A549 (cell line): ENCODE data around the gene IDUA.

Experiments used
- CTCF ChIP-seq: fragments of >200 bp; sonication (Bioruptor Twin); formaldehyde crosslinking; IDR thresholded peaks from 3 replicates; pipeline ENCODE4 v1.5.1; 2016
- EP300 ChIP-seq, 2 experiments: fragments of >200 bp; sonication (Bioruptor Twin); formaldehyde crosslinking; IDR thresholded peaks; 2 replicates in 1 of 2; 3 replicates in 1 of 2; pipeline ENCODE4 v1.6.1; 2016 to 2017
- PBX3 ChIP-seq: IDR thresholded peaks from 2 replicates; pipeline ENCODE4 v1.6.1; 2012
- POLR2A ChIP-seq: IDR thresholded peaks from 2 replicates; pipeline ENCODE4 v1.6.1; 2012; ENCODE audit warnings: mild to moderate bottlenecking, low read length
- RFX5 ChIP-seq: fragments of 450-650 bp; IDR thresholded peaks from 2 replicates; pipeline ENCODE4 v1.7.1; 2014; ENCODE audit warnings: antibody characterized with exemption, mild to moderate bottlenecking, moderate library complexity
- SREBF2 ChIP-seq: fragments of 450-650 bp; IDR thresholded peaks from 2 replicates; pipeline ENCODE4 v1.6.1; 2014; ENCODE audit warnings: mild to moderate bottlenecking, moderate library complexity
- USF2 ChIP-seq: fragments of 450-650 bp; IDR thresholded peaks from 2 replicates; pipeline ENCODE4 v1.6.1; 2014; ENCODE audit warnings: antibody characterized with exemption

- TF ChIP-seq EP300 (IDR thresholded peaks at IDR 0.05) = no peak
- no peak for TF ChIP-seq POLR2A
- no peak for TF ChIP-seq CTCF
- TF ChIP-seq SREBF2 = no peak
- no peak for TF ChIP-seq PBX3
- no peak for TF ChIP-seq RFX5
- TF ChIP-seq USF2 = no peak
Measured at GRCh38 chr4:968621-969394, 18.0 kb upstream of the IDUA start.
